Measurements from ENCODE around the gene UBXN2A.

DNA sequence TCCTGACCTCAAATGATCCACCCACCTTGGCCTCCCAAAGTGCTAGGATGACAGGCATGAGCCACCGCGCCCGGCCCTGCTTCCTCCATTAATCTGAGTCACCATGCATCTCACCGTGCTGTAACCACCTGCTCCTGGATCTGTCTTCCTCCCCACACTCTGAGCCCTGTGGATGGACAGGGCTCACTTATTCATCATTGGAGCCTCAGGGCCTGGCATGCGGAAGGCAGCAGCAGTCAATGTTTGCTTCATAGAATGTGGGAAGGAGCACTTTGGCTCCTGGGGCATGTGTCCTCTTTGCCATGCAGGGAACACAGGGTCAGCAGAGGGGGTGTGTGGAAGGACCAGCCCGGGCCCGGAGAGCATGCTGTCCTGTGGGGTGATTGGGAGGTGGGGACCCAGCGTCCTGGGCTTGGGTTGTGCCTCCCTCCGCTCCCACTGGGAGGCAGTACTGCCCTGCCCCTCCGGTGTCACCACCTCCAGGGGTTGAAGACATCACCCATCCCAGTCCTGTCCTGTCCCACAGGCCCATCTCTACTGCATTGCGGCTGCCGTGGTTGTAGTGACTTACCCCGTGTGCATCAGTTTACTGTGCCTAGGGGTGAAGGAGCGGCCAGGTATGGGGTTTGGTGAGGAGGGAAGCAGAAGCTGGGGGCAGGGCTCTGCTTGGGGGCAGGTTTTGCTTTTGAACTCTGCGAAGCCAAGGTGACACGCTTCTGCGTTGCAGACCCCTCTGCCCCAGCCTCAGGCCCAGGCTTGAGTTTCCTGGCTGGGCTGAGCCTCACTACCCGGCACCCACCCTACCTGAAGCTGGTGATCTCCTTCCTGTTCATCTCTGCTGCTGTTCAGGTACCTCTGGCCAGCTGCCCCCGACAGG, 81.1 kb downstream of the UBXN2A start:
- TF ChIP-seq EZH2 (IDR thresholded peaks at IDR 0.05; ENCODE audit: insufficient read depth, poor library complexity, severe bottlenecking) (no peak), EZH2phosphoT487 (IDR thresholded peaks at IDR 0.05; ENCODE audit: insufficient read depth, low read depth) (no peak)

All from GM23248 (cell line).